22Rv1 (cell line): ENCODE data around the gene ARHGAP10.

Experiments
- ZFX ChIP-seq: fragments of 450-650 bp; IDR thresholded peaks from 2 replicates; pipeline ENCODE4 v1.6.1; 2017; ENCODE audit warnings: antibody characterized with exemption, borderline replicate concordance
- TF ChIP-seq, protein P1 (sequence below): fragments of 450-650 bp; IDR thresholded peaks from 2 replicates; pipeline ENCODE4 v1.5.1; 2017; ENCODE audit warnings: mild to moderate bottlenecking

DNA sequence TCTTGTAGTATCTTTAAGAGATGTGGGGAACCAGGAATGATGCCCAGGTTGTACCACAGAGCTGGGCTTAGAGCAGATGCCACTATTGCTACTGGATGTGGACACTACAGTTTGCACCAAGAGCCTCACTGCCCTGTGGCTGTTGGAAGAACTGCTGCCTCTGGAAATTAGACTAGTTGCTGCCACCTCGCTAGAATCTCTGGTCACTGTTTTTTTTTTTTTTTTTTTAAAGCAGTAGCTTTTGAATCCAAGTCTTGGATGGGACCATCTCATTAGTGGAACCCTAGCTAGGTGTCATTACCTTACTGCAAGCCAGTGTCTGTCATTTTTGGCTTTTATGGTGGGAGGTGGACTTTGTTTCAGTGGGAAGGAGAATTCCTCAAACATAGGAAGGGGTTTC is 105.5 kb downstream of the ARHGAP10 start:
- TF ChIP-seq, protein P1, sequence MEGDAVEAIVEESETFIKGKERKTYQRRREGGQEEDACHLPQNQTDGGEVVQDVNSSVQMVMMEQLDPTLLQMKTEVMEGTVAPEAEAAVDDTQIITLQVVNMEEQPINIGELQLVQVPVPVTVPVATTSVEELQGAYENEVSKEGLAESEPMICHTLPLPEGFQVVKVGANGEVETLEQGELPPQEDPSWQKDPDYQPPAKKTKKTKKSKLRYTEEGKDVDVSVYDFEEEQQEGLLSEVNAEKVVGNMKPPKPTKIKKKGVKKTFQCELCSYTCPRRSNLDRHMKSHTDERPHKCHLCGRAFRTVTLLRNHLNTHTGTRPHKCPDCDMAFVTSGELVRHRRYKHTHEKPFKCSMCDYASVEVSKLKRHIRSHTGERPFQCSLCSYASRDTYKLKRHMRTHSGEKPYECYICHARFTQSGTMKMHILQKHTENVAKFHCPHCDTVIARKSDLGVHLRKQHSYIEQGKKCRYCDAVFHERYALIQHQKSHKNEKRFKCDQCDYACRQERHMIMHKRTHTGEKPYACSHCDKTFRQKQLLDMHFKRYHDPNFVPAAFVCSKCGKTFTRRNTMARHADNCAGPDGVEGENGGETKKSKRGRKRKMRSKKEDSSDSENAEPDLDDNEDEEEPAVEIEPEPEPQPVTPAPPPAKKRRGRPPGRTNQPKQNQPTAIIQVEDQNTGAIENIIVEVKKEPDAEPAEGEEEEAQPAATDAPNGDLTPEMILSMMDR, result no peak
- TF ChIP-seq ZFX, result no peak
